Stimulated activated CD4-positive, alpha-beta T cell treated with anti-CD3 and anti-CD28 coated beads, Interleukin-12 subunit alpha, Interleukin-12 subunit beta, amount 100 ng/mL, for 24 hours (primary cell): Measurements from ENCODE around the gene BST2.

Experiments
- DNase-seq, 2 experiments: peaks; one replicate each; pipeline ENCODE4 v3.0.0-alpha.2; 2020; ENCODE audit warnings: low read depth in 2 of 2

BST2 gene, protein sequence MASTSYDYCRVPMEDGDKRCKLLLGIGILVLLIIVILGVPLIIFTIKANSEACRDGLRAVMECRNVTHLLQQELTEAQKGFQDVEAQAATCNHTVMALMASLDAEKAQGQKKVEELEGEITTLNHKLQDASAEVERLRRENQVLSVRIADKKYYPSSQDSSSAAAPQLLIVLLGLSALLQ

DNA sequence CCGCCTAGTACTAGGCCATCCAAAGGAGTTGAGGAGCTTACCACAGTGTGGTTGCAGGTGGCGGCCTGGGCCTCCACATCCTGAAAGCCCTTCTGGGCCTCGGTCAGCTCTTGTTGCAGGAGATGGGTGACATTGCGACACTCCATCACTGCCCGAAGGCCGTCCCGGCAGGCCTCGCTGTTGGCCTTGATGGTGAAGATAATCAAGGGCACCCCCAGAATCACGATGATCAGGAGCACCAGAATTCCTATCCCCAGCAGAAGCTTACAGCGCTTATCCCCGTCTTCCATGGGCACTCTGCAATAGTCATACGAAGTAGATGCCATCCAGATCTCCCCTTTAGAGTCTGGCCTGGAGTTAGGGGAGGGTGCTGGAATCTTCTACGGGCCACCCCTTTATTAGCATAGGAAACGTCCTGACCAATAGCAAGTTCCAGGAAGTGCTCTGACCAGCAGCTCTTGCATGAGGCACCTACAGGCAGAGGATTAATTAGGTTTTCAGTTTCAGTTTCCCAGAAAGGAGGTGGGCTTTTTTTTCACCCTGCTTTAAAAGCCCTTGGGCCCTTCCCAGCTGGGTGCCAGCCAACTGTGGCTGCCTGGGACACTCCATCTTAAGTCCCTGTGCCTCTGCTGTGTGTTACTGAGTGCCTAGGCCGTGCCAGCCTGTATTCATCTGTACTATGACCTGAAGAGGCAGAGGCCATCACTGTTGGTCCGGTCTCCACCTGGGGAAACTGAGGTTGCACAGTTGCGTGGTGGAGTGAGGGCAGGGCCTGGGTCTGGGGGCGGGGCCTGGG lies at the start of gene BST2:
TSS of gene BST2 (minus strand) at position 381 of the 796 bp plus-strand sequence. CDS start at position 326, 55 bp downstream.
- DNase-seq = no peak

- DNase-seq = no peak
These were observed 49.2 kb upstream of the BST2 start for GRCh38 chr19:17454576-17455071.

- no peak for DNase-seq
These were observed 46.4 kb upstream of the BST2 start for GRCh38 chr19:17451820-17452219.

DNA sequence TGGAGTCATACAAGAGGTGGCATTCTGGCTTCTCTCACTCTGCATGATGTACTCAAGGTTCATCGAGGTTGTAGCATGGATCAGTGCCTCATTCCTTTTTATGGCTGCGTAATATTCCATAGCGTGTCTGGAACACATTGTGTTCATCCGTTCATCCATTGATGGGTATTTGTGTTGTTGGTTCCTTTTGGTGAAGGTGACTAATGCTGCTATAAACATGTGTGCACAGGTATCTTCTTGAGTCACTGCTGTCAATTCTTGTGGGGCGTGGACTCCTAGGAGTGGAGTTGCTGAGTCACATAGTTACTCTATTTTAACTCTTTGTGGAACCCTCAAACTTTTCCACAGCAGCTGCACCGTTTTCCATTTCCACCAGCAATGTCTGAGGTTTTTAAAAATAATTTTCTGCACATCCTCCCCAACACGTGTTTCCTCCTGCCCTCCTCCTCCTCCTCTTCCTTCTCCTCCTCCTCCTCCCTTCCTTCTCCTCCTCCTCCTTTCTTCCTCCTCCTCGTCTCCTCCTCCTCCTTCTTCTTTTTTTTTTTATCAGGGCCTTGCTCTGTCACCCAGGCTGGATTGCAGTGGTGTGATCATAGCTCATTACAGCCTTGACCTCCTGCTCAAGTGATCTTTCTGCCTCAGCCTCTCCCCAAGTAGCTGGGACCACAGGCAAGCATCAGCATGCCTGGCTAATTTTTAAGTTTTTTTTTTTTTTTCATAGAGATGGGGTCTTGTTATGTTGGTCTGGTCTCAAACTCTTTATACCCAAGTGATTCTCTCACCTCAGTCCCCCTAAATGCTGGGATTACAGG lies 45.0 kb upstream of the BST2 start:
- DNase-seq = peak in 1 of 2 experiments; percentile 50

DNA sequence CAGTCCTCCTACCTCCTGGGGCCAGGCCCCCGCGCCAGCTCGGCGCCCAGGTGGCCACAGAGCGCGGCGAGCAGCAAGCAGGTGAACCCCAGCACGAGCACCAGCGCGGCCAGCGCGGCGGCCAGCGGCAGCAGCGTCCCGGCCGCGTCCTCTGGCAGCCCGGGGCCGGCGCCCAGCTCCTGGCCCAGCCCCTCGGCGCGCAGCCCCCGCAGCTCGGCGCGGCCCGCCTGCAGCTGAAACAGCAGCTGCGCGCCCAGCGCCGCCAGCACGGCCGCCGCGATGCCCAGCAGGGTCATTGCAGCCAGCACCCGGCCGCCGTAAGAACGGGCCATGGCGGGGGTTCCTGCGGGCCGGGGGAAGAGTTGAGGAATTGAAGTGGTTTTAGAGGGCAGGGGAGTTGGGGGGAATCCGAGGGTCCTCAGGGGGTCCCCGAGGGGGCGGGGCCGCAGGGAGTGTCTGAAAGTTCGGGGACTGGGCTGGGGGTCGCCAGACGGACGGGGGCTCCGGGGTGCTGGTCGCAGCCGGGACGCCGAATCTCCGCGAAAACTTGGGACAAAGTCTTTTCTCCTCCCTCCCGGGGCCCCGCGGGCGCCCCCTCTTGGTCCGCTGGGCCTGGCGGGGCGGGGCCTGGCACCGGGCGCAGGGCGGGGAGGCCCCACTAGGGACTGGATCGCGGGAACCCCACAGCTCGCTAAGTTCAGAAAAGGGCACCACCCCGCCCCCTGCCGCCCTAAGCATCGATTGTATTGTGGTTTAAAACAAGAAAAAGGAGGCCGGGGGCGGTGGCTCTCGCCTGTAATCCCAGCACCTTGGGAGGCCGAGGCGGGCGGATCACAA lies 42.9 kb upstream of the BST2 start, which contains the start of gene TMEM221:
TSS of gene TMEM221 (minus strand) at position 538 of the 837 bp plus-strand sequence. CDS start at position 332, 206 bp downstream.
- peak in 1 of 2 experiments; percentile 46 for DNase-seq

DNA sequence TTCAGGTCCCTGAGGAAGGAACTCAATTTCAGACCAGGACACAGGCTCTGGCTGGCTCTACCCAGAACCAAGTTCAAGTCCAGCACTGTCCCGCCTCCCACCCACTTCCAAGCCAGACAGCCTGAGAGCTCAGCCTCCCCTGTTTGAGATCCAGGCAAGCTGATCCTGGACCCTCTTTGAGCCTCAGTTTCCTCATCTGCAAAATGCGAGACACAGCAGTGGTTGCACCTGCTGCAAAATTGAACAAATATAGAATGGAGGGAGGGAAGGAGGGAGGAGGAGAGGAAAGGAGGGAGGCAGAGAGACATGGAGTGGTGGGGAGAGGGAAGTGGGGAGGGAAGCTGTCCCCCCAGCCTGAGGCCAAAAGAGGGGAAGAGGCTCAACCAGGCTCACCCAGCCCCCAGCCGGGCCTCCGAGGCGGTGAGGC lies 42.3 kb upstream of the BST2 start:
- DNase-seq = no peak

- DNase-seq = no peak
These were observed 40.2 kb upstream of the BST2 start for GRCh38 chr19:17445526-17446165.

- DNase-seq = no peak
These were observed 36.0 kb upstream of the BST2 start for GRCh38 chr19:17441241-17442021.

- no peak for DNase-seq
These were observed 31.4 kb upstream of the BST2 start for GRCh38 chr19:17436874-17437267.

DNA sequence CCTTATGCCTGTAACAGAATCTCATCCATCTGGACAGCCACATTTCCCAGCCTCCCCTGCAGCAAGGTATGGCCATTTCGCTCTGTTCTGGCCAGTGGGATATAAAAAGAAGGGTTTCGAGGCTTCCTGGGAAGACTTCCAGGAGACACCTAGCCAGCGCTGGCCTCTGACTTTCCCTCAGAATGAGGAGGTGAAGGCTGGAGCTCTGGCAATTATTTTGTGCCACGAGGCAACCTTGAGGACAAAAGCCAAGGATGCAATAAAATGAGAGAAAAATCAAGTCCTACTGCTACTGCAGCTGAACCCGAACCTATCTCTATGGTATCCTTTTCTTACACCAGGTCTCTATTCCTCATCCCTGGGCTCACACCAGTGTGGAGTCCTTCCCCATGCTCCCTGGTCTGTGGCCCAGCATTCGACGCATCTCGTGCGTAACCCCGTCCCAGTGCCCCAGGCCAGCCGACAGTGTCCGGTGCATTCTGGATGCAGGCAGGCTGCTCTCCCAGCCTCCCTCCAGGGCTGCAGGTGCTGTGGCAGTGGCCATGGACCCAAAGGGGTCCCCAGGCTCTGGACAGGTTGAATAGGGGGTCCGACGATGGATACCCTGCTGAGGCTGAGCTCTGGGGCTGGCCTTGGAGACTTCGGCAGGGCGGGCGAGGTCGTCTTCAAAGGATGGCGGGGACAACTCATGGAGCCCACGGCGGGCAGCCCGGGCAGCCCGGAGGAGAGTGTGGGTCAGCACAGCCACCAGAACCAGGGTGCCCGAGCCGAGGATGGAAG lies 30.9 kb upstream of the BST2 start:
- DNase-seq = no peak

GRCh38 chr19:17435218-17435617 lies 29.8 kb upstream of the BST2 start:
- no peak for DNase-seq

DNA sequence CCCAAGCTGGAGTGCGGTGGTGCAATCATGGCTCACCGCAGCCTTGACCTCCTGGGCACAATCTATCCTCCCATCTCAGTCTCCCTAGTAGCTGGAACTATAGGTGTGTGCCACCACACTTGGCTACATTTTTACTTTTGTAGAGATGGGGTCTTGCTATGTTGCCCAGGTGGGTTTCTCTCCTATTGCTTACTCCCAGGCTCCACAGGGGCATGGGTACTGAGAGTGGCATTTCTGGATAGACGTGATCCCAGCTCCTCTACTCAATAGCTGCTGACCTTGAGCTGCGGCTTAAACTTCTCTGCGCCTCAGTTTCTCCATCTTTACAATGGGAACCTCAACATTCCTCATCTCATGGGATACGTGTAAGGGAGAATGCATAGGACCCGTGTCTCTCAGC lies 26.0 kb upstream of the BST2 start:
- DNase-seq = no peak

- DNase-seq = no peak
These were observed 24.2 kb upstream of the BST2 start for GRCh38 chr19:17429641-17430113.

GRCh38 chr19:17424743-17425365 lies 19.4 kb upstream of the BST2 start:
- no peak for DNase-seq

GRCh38 chr19:17423429-17424208 lies 18.2 kb upstream of the BST2 start:
- no peak for DNase-seq

DNA sequence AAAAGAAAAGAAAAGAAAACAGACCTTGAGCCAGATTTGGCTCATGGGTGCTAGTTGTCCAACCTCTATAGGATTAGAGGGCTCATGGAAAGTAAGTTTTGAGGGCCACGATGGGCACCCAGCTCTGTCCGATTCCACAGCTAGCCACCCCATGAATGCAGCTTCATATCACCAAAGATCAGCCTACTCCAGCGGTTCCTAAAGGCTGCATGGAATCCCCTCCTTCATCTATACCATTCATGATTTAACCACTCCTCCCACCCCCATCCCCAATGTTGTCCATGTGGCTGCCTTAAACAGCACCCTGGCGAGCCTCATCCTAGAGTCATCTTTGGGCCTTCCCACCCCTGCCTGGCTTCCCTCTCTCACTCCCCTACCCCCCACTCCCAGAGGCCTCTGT lies 16.5 kb upstream of the BST2 start:
- DNase-seq = no peak

DNA sequence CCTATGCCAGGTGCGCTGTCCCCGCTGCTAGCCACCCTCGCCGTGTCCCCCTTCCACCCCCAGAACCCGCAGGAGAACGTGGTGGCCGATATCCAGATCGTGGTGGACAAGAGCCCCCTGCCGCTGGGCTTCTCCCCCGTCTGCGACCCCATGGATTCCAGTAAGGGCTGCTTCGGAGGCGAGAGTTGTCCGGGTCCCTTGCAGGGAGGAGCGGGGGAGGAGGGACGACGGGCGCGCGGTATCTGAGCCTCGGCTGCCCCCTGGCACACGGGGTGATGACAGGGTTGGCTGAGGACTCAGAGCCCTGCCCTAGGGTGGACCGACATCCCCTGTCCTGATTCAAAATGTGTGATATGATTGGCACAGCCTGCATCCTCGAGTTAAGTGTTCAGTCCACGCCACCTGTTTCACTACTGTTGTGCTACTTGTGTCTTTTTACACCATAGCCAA lies 15.1 kb upstream of the BST2 start:
- no peak for DNase-seq
